Endodermal cell (in vitro differentiated cells): Measurements from ENCODE around the gene FEM1A. TPM values are rescaled to one million over a fixed set of nuclear protein-coding genes. Genes with fewer than 3 reads are reported as not detected.

Source experiments
- DNase-seq: peaks from one replicate; pipeline ENCODE4 v3.0.0-alpha.2; 2017
- H3K27ac ChIP-seq: 2 replicates; pipeline ENCODE4 v1.5.1; 2013; ENCODE audit warnings: mild to moderate bottlenecking, low read depth, low read length, moderate library complexity
- H3K27me3 ChIP-seq: 2 replicates; pipeline ENCODE4 v1.6.1; 2013; ENCODE audit warnings: mild to moderate bottlenecking, low read length, moderate library complexity; ENCODE audit not compliant: insufficient read depth, control insufficient read depth, poor library complexity, severe bottlenecking
- H3K36me3 ChIP-seq: 2 replicates; pipeline ENCODE4 v1.7.0; 2013; ENCODE audit warnings: mild to moderate bottlenecking, low read length, moderate library complexity; ENCODE audit not compliant: control insufficient read depth, insufficient read depth
- H3K4me1 ChIP-seq: one replicate; pipeline ENCODE4 v1.7.0; 2013; ENCODE audit warnings: low read length; ENCODE audit not compliant: control insufficient read depth, insufficient read depth
- H3K4me3 ChIP-seq: 2 replicates; pipeline ENCODE4 v1.5.1; 2013; ENCODE audit warnings: mild to moderate bottlenecking, low read length, moderate library complexity
- H3K9ac ChIP-seq: 2 replicates; pipeline ENCODE4 v1.6.1; 2013; ENCODE audit warnings: mild to moderate bottlenecking, low read length, moderate library complexity; ENCODE audit not compliant: poor library complexity, severe bottlenecking; ENCODE audit errors: extremely low read depth
- H3K9me3 ChIP-seq: 2 replicates; pipeline ENCODE4 v1.6.1; 2013; ENCODE audit warnings: mild to moderate bottlenecking, low read length, moderate library complexity; ENCODE audit not compliant: control insufficient read depth
- H3K27ac Mint-ChIP-seq: 2 replicates; pipeline ENCODE4 v1.8.0; 2020; ENCODE audit warnings: mixed read lengths
- H3K27me3 Mint-ChIP-seq: 2 replicates; pipeline ENCODE4 v1.8.0; 2021; ENCODE audit warnings: mild to moderate bottlenecking, mixed read lengths; ENCODE audit not compliant: insufficient read depth
- H3K36me3 Mint-ChIP-seq: 2 replicates; pipeline ENCODE4 v1.8.0; 2020; ENCODE audit warnings: low read depth, mixed read lengths
- H3K4me1 Mint-ChIP-seq: 2 replicates; pipeline ENCODE4 v1.8.0; 2020; ENCODE audit warnings: mixed read lengths
- H3K4me3 Mint-ChIP-seq: 2 replicates; pipeline ENCODE4 v1.8.0; 2020; ENCODE audit warnings: mild to moderate bottlenecking, moderate library complexity, mixed read lengths
- H3K9me3 Mint-ChIP-seq: 2 replicates; pipeline ENCODE4 v1.8.0; 2020; ENCODE audit warnings: mild to moderate bottlenecking, mixed read lengths
- WGBS, 2 experiments: methylation state at CpG; one replicate each; pipeline versions ENCODE4 v1.1.5 to v1.1.7; 2013; ENCODE audit warnings: missing lambda C conversion rate in 2 of 2, mixed read lengths in 1 of 2; ENCODE audit not compliant: insufficient coverage in 1 of 2, insufficient read length in 1 of 2; 5-methylcytosine and 5-hydroxymethylcytosine counted together
- long read RNA-seq, 4 experiments: library from polyadenylated mRNA in 2 of 4; library from RNA in 1 of 4; library from capped mRNA in 1 of 4; stranded (forward) in 3 of 4; unstranded in 1 of 4; transcript quantifications; one replicate each; pipeline ENCODE4 v2.0.0, GENCODE V29; 2020 to 2021; ENCODE audit warnings: inconsistent platforms in 1 of 4
- polyA plus RNA-seq, 2 experiments: library from polyadenylated mRNA; stranded (reverse); fragments of 50-300 nt; gene quantifications; one replicate each; pipeline ENCODE4 v1.2.3, GENCODE V29; 2013
- total RNA-seq, 2 donors: library from RNA; stranded (reverse); fragmentation: NEBNext Ultra II Directional in 1 of 2; extraction: Animal tissue kit (Norgen Biotek cat#: 25700) in 1 of 2; gene quantifications; 2 replicates in 1 of 2; 3 replicates in 1 of 2; pipeline ENCODE4 v1.2.1, GENCODE V29; 2021
- TF ChIP-seq, protein P1 (sequence below): fragments of 200-600 bp; sonication (generic); conservative IDR thresholded peaks from 2 replicates; pipeline ENCODE4 v1.5.0; 2021; ENCODE audit warnings: antibody characterized with exemption, mild to moderate bottlenecking

Gene FEM1A, protein sequence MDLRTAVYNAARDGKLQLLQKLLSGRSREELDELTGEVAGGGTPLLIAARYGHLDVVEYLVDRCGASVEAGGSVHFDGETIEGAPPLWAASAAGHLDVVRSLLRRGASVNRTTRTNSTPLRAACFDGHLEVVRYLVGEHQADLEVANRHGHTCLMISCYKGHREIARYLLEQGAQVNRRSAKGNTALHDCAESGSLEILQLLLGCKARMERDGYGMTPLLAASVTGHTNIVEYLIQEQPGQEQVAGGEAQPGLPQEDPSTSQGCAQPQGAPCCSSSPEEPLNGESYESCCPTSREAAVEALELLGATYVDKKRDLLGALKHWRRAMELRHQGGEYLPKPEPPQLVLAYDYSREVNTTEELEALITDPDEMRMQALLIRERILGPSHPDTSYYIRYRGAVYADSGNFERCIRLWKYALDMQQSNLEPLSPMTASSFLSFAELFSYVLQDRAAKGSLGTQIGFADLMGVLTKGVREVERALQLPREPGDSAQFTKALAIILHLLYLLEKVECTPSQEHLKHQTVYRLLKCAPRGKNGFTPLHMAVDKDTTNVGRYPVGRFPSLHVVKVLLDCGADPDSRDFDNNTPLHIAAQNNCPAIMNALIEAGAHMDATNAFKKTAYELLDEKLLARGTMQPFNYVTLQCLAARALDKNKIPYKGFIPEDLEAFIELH
- total RNA-seq, result 10 to 100 TPM; 15.8 to 16.0 TPM
- 7.3 TPM for polyA plus RNA-seq (2013, experiment 1 of 2)
- 7.7 TPM for polyA plus RNA-seq (2013, experiment 2 of 2)
- long read RNA-seq, experiment 1, full-length matches to known transcripts, result 12 of 12 reads
- long read RNA-seq, experiment 1, partial matches to known transcripts, result 0 of 12 reads
- long read RNA-seq, experiment 1, other reads (novel, unspliced or antisense), result 0 of 12 reads
- long read RNA-seq, experiment 2, full-length matches to known transcripts, result 79 of 79 reads
- long read RNA-seq, experiment 2, partial matches to known transcripts, result 0 of 79 reads
- long read RNA-seq, experiment 2, other reads (novel, unspliced or antisense), result 0 of 79 reads
- long read RNA-seq, experiment 3, full-length matches to known transcripts, result 188 of 189 reads
- long read RNA-seq, experiment 3, partial matches to known transcripts, result 0 of 189 reads
- long read RNA-seq, experiment 3, other reads (novel, unspliced or antisense), result 1 of 189 reads
- long read RNA-seq, experiment 4, full-length matches to known transcripts, result 1 of 1 reads
- long read RNA-seq, experiment 4, partial matches to known transcripts, result 0 of 1 reads
- long read RNA-seq, experiment 4, other reads (novel, unspliced or antisense), result 0 of 1 reads

DNA sequence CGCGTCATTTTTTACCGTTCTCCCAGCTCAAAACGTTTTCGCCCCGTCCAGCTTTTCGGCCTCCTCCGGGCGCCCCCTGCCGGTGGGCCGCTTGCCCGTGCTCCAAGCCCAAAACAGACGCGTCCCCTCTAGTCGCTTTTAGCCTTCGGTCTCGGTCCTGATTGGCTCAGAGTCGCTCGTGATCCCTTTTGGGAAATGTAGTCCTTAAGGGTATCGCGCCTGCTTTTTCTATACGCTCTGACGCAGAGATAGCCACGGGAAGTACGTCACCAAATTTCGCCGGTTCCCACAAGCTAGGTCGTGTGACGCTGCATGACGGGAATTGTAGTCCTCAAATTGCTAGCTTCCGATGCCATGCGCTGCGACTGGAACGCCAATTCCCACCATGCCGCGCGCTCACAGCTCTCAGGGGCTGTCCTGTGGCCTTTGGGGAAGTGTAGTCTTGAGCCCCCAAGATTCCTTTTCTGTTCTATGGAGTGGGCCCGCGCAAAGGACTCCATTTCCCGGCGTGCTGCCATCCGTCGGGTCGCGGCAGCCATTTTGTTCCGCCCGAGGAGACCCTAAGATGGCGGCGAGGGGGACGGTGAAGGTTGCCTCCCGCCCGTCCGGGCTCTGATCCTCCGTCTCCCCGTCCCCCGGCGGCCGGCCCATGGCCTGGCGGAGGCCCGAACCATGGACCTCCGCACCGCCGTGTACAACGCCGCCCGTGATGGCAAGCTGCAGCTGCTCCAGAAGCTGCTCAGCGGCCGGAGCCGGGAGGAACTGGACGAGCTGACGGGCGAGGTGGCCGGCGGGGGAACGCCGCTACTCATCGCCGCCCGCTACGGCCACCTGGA lies at the start of gene FEM1A:
Gene FEM1A (plus strand): TSS at position 552 of the 836 bp plus-strand sequence. CDS start 121 bp downstream, at position 673.
- Mint-ChIP-seq H3K27me3 (peaks cover 3% of the 10 kb centered on the region), H3K4me1 (peaks cover 12% of the 10 kb centered on the region), H3K27ac (peak within 1 kb of the TSS; percentile 93), H3K9me3 (no peaks in the 10 kb centered on the region), H3K4me3 (peak within 1 kb of the TSS; percentile 64), H3K36me3 (peaks cover 27% of the 10 kb centered on the region)
- peak within 1 kb of the TSS; percentile 88 for H3K27ac ChIP-seq
- peak within 1 kb of the TSS; percentile 97 for H3K9ac ChIP-seq
- TF ChIP-seq, protein P1, sequence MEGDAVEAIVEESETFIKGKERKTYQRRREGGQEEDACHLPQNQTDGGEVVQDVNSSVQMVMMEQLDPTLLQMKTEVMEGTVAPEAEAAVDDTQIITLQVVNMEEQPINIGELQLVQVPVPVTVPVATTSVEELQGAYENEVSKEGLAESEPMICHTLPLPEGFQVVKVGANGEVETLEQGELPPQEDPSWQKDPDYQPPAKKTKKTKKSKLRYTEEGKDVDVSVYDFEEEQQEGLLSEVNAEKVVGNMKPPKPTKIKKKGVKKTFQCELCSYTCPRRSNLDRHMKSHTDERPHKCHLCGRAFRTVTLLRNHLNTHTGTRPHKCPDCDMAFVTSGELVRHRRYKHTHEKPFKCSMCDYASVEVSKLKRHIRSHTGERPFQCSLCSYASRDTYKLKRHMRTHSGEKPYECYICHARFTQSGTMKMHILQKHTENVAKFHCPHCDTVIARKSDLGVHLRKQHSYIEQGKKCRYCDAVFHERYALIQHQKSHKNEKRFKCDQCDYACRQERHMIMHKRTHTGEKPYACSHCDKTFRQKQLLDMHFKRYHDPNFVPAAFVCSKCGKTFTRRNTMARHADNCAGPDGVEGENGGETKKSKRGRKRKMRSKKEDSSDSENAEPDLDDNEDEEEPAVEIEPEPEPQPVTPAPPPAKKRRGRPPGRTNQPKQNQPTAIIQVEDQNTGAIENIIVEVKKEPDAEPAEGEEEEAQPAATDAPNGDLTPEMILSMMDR, result peak; percentile 100
- peaks cover 21% of the 10 kb centered on the region for H3K36me3 ChIP-seq
- no peaks in the 10 kb centered on the region for H3K27me3 ChIP-seq
- 0 to 1% methylated on average over 45 to 80 of the region's 80 CpGs for WGBS, 2 experiments
- peak; percentile 99 for DNase-seq
- no peaks in the 10 kb centered on the region for H3K9me3 ChIP-seq
- peaks cover 5% of the 10 kb centered on the region for H3K4me1 ChIP-seq
- peak within 1 kb of the TSS; percentile 82 for H3K4me3 ChIP-seq

DNA sequence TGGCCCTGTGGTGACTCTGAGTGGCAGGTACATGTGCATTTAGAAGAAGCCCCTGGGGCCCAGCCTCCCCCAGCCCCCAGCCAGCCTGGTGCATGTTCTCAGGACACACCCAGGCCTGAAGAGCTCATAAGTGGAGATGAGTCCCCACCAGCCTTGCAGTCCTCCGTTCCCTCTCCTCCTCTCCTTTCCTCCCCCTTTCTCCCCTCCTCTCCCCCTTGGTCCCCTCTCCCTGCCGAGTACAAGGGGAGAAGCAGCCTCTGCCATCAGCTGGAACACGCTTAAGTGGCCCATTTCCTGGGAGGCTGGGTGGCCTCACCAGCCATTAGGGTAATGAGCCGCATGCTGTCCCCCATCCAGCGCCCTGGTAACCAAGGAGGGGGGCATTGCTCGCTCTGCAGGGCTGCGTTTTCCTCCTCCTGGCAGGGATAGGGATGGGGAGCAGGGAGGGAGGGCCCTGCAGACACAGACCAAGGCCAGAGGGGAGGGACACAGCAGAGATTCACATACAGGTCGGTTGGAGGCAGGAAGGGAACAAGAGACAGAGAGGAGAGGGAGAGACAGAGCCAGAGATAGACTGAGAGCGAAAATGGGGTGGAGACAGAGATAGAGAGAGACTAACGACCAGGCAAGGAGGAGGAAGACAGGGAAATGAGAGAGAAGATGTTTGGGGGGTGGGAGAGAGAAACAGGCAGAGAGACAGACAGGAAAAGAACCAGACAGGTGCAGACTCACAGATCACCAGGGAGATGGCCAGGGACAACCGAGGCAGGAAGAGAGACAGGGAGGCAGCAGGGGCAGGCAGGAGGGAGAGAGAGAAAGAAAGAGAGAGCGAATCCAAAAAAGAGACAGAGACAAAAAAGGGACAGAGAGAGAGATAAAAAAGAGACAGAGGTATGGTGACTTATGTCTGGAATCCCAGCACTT lies 48.5 kb upstream of the FEM1A start:
- Histone ChIP-seq H3K9me3 (no peaks in the 10 kb centered on the region), H3K4me3 (no peak overlapping the region), H3K4me1 (no peaks in the 10 kb centered on the region), H3K36me3 (no peaks in the 10 kb centered on the region), H3K27ac (peak overlapping the region; percentile 17), H3K9ac (no peak overlapping the region), H3K27me3 (no peaks in the 10 kb centered on the region)
- 33 to 35% methylated on average over 5 to 12 of the region's 12 CpGs for WGBS, 2 experiments
- Mint-ChIP-seq H3K4me1 (peaks cover 7% of the 10 kb centered on the region), H3K36me3 (no peaks in the 10 kb centered on the region), H3K27me3 (peaks cover 1% of the 10 kb centered on the region), H3K27ac (no peak overlapping the region), H3K4me3 (no peak overlapping the region), H3K9me3 (no peaks in the 10 kb centered on the region)
- peak; percentile 81 for DNase-seq
- TF ChIP-seq, protein P1, result no peak
